ENCODE data around the gene PARVB.

PARVB gene

GRCh38 chr22:44166498-44167276 is 142.6 kb downstream of the PARVB start:
- DNase-seq, result no peak

- DNase-seq, result no peak
Observed at GRCh38 chr22:44167501-44167900, 143.4 kb downstream of the PARVB start.

GRCh38 chr22:44168206-44168605 is 144.1 kb downstream of the PARVB start:
- DNase-seq, result no peak

- no peak for DNase-seq
Observed at GRCh38 chr22:44170470-44170869, 146.4 kb downstream of the PARVB start.

GRCh38 chr22:44171561-44171960 is 147.5 kb downstream of the PARVB start:
- DNase-seq, result no peak

- DNase-seq, result no peak
Observed at GRCh38 chr22:44172370-44173108, 148.4 kb downstream of the PARVB start.

- no peak for DNase-seq
Observed at GRCh38 chr22:44173154-44173553, 149.1 kb downstream of the PARVB start.

GRCh38 chr22:44175676-44176075 is 151.6 kb downstream of the PARVB start:
- DNase-seq, result no peak

- peak; percentile 28 for DNase-seq
Observed at GRCh38 chr22:44179196-44179988, 155.3 kb downstream of the PARVB start.

- no peak for DNase-seq
Observed at GRCh38 chr22:44179989-44180705, 156.0 kb downstream of the PARVB start.

GRCh38 chr22:44180706-44181032 is 156.6 kb downstream of the PARVB start, which contains the start of gene PARVG:
PARVG (plus strand) TSS chr22:44180925; CDS start chr22:44183330, 2,405 bp downstream.
- no peak for DNase-seq

- DNase-seq, result no peak
Observed at GRCh38 chr22:44181033-44181911, 157.2 kb downstream of the PARVB start.

- no peak for DNase-seq
Observed at GRCh38 chr22:44181912-44182587, 157.9 kb downstream of the PARVB start.

- no peak for DNase-seq
Observed at GRCh38 chr22:44182588-44183286, 158.6 kb downstream of the PARVB start.

GRCh38 chr22:44183287-44183588 is 159.1 kb downstream of the PARVB start:
- no peak for DNase-seq

- DNase-seq, result peak; percentile 13
Observed at GRCh38 chr22:44184006-44184405, 159.9 kb downstream of the PARVB start.

- DNase-seq, result no peak
Observed at GRCh38 chr22:44185237-44186120, 161.4 kb downstream of the PARVB start.

GRCh38 chr22:44186121-44186510 is 162.0 kb downstream of the PARVB start:
- no peak for DNase-seq

- no peak for DNase-seq
Observed at GRCh38 chr22:44186737-44187136, 162.6 kb downstream of the PARVB start.

All from NCI-H2171 treated with DMSO at 0.1 percent for 48 hours (cell line).